CD4-positive, CD25-positive, alpha-beta regulatory T cell (primary cell): ENCODE results near the gene SAMD4B. TPM values are rescaled to one million over a fixed set of nuclear protein-coding genes. Genes with fewer than 3 reads are reported as not detected.

Experiments
- ATAC-seq, 2 donors: fragments of 150-1000 bp; cut with Tn5 transposase; one replicate each; pipeline ENCODE4 v1.10.0; 2021; ENCODE audit warnings: low read depth in 2 of 2, moderate number of reproducible peaks in 2 of 2, moderate library complexity in 1 of 2
- DNase-seq, 3 donors: peaks; one replicate each; pipeline versions ENCODE4 v3.0.0 to v3.0.0-alpha.2; 2012 to 2022; ENCODE audit warnings: mixed read lengths in 1 of 3
- H3K27ac ChIP-seq: one replicate; pipeline ENCODE4 v1.7.0; 2013; ENCODE audit warnings: mild to moderate bottlenecking, low read length; ENCODE audit not compliant: insufficient read depth, poor library complexity, severe bottlenecking
- H3K27me3 ChIP-seq: one replicate; pipeline ENCODE4 v1.7.0; 2013; ENCODE audit warnings: low read length; ENCODE audit not compliant: control insufficient read depth, insufficient read depth
- H3K36me3 ChIP-seq: one replicate; pipeline ENCODE4 v1.7.0; 2013; ENCODE audit warnings: mild to moderate bottlenecking, low read length, moderate library complexity; ENCODE audit not compliant: control insufficient read depth, insufficient read depth
- H3K4me1 ChIP-seq: 2 replicates; pipeline ENCODE4 v1.7.0; 2013; ENCODE audit warnings: mild to moderate bottlenecking, low read length; ENCODE audit not compliant: insufficient read depth, control insufficient read depth, poor library complexity, severe bottlenecking
- H3K4me3 ChIP-seq: one replicate; pipeline ENCODE4 v1.7.0; 2013; ENCODE audit warnings: low read depth, mild to moderate bottlenecking, low read length, moderate library complexity
- H3K9me3 ChIP-seq, 2 experiments: 1 replicate in 1 of 2; 2 replicates in 1 of 2; pipeline ENCODE4 v1.7.0; 2013; ENCODE audit warnings: low read length in 2 of 2, mild to moderate bottlenecking in 1 of 2, moderate library complexity in 1 of 2; ENCODE audit not compliant: control insufficient read depth in 2 of 2
- H3K27ac Mint-ChIP-seq, 3 donors: one replicate each; pipeline ENCODE4 v1.8.0; 2020 to 2022; ENCODE audit warnings: mild to moderate bottlenecking in 3 of 3, mixed read lengths in 3 of 3, moderate library complexity in 2 of 3
- H3K27me3 Mint-ChIP-seq: one replicate; pipeline ENCODE4 v1.8.0; 2022; ENCODE audit warnings: mild to moderate bottlenecking, mixed read lengths
- H3K36me3 Mint-ChIP-seq: one replicate; pipeline ENCODE4 v1.8.0; 2020; ENCODE audit warnings: mixed read lengths
- H3K4me1 Mint-ChIP-seq, 4 donors: one replicate each; pipeline ENCODE4 v1.8.0; 2020 to 2022; ENCODE audit warnings: mixed read lengths in 4 of 4, mild to moderate bottlenecking in 1 of 4
- H3K4me3 Mint-ChIP-seq, 4 donors: one replicate each; pipeline ENCODE4 v1.8.0; 2020 to 2022; ENCODE audit warnings: mild to moderate bottlenecking in 4 of 4, mixed read lengths in 4 of 4, moderate library complexity in 3 of 4
- H3K9me3 Mint-ChIP-seq, 7 donors: one replicate each; pipeline ENCODE4 v1.8.0; 2020 to 2022; ENCODE audit warnings: mixed read lengths in 7 of 7, mild to moderate bottlenecking in 3 of 7, moderate library complexity in 2 of 7
- polyA plus RNA-seq, 4 donors: library from polyadenylated mRNA; unstranded; fragments of 300-500 nt; fragmentation: Illumina TruSeq; gene quantifications; one replicate each; pipeline ENCODE4 v1.2.3, GENCODE V29; 2021
- total RNA-seq: library from RNA; stranded (reverse); gene quantifications from one replicate; pipeline ENCODE4 v1.2.3, GENCODE V29; 2022

The SAMD4B gene
- total and polyA plus RNA-seq, 5 donors from 2014 or later: 5.7 to 78.9 (median 7.1) TPM

DNA sequence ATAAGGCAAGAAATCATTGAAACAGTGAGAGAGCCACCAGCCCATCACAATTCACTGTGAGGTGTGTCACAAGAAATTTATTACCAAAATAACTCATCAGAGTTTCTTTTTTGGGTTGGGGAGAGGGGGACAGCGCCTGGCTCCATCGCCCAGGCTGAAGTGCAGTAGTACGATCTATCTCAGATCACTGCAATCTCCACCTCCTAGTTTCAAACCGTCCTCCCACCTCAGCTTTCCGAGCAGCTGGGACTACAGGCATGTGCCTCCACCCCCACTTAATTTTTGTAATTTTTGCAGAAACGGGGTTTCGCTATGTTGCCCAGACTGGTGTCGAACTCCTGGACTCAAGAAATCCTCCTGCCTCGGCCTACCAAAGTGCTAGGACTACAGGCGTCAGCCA lies 42.4 kb upstream of the SAMD4B start:
- DNase-seq (no peak), ATAC-seq (no peak)
- H3K4me1 ChIP-seq: peaks cover 6% of the 10 kb centered on the region
- no peaks in the 10 kb centered on the region for H3K27me3 ChIP-seq
- Mint-ChIP-seq H3K4me1 (peaks cover 0 to 14% (median 5%) of the 10 kb centered on the region in 4 donors), H3K4me3 (no peak overlapping the region), H3K36me3 (no peaks in the 10 kb centered on the region), H3K9me3 (peaks cover 0 to 3% (median 0%) of the 10 kb centered on the region in 7 donors), H3K27ac (peak overlapping the region in 1 of 3 donors; percentile 32), H3K27me3 (peaks cover 19% of the 10 kb centered on the region)
- no peak overlapping the region for H3K4me3 ChIP-seq
- H3K36me3 ChIP-seq: no peaks in the 10 kb centered on the region
- H3K27ac ChIP-seq: no peak overlapping the region
- H3K9me3 ChIP-seq: no peaks in the 10 kb centered on the region

DNA sequence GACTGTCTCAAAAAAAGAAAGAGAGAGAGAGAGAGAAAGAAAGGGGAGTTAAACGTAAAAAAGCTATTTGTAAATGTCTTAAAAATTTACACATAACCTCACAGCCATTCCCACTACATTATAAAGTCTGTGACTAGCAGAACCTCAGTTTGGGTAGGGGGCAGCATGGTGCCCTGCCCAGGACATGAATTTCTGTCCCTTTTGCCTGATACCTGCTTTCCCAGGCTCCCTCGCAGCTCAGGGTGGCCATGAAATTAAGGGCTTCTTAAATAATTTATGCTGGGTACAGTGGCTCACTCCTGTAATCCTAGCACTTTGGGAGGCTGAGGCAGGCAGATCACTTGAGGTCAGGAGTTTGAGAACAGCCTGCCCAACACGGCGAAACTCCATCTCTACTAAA lies 41.2 kb upstream of the SAMD4B start:
- no peak overlapping the region for H3K4me3 ChIP-seq
- H3K9me3 ChIP-seq: no peaks in the 10 kb centered on the region
- peaks cover 6% of the 10 kb centered on the region for H3K4me1 ChIP-seq
- Mint-ChIP-seq H3K27ac (no peak overlapping the region), H3K4me3 (no peak overlapping the region), H3K36me3 (no peaks in the 10 kb centered on the region), H3K4me1 (peaks cover 0 to 14% (median 5%) of the 10 kb centered on the region in 4 donors), H3K27me3 (peaks cover 19% of the 10 kb centered on the region), H3K9me3 (peaks cover 0 to 1% (median 0%) of the 10 kb centered on the region in 7 donors)
- DNase-seq: no peak
- H3K27me3 ChIP-seq: no peaks in the 10 kb centered on the region
- H3K36me3 ChIP-seq: no peaks in the 10 kb centered on the region
- no peak overlapping the region for H3K27ac ChIP-seq
- ATAC-seq: no peak

DNA sequence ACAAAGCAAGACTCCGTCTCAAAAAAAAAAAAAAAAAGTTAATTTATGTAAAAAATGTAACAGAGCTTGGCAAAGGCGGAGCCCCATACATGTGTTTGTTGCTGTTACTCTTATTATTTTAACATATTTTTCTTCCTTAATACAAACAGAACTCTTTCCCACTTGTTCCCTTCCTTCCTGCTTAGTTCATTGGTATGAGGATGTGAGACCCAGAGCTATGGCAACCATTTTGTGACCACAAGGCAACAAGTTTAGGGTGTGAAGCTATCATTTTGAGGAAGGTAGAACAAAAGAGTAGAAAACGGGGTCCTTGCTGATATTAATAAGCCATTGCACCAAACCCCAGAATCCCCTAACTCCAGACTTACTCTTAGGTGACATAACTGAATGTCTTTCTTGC lies 40.7 kb upstream of the SAMD4B start:
- no peak overlapping the region for H3K4me3 Mint-ChIP-seq
- H3K27ac Mint-ChIP-seq: no peak overlapping the region
- peaks cover under 1% of the 10 kb centered on the region for H3K36me3 Mint-ChIP-seq
- Histone ChIP-seq H3K27me3 (no peaks in the 10 kb centered on the region), H3K9me3 (no peaks in the 10 kb centered on the region), H3K4me3 (no peak overlapping the region), H3K36me3 (no peaks in the 10 kb centered on the region), H3K27ac (no peak overlapping the region), H3K4me1 (peaks cover 6% of the 10 kb centered on the region)
- ATAC-seq (no peak), DNase-seq (no peak)
- peaks cover 0 to 14% (median 5%) of the 10 kb centered on the region in 4 donors for H3K4me1 Mint-ChIP-seq
- peaks cover 0 to 1% (median 0%) of the 10 kb centered on the region in 7 donors for H3K9me3 Mint-ChIP-seq
- H3K27me3 Mint-ChIP-seq: peaks cover 24% of the 10 kb centered on the region

DNA sequence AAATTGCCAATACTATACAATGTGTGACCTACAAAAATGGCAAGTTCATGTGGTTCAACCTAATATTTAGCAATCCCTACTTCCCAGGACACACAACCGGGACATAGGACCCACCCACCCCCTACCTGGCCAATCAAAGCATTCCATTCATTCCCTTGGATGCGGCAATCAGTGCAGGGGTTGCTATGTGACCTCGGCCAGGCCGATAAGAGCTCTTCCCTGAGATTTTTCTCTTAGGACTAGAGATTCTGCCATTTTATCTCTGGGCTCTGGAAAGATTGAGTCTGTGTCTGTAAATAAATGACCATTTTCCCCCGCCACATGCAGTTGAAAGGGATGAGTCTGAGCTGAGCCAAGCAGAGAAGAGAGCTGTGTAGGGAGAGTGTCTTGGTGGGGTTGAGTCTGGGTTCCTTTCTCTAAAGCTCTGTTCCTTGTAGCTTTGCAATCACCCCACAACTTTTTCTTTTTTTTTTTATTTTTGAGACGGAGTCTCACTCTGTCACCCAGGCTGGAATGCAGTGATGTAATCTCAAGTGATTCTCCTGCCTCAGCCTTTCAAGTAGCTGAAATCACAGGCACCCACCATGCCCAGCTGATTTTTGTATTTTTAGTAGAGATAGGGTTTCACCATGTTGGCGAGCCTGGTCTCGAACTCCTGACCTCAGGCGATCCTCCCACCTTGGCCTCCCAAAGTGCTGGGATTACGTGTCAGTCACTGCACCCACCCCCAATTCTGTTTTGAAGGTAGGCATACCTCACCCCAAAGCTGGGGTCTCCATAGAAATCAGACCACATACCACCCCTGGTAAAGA lies 38.6 kb upstream of the SAMD4B start:
- Histone ChIP-seq H3K4me1 (no peaks in the 10 kb centered on the region), H3K4me3 (no peak overlapping the region), H3K27ac (no peak overlapping the region), H3K27me3 (no peaks in the 10 kb centered on the region), H3K36me3 (no peaks in the 10 kb centered on the region), H3K9me3 (no peaks in the 10 kb centered on the region)
- H3K4me1 Mint-ChIP-seq: peaks cover 0 to 2% (median under 1%) of the 10 kb centered on the region in 4 donors
- ATAC-seq: no peak
- no peaks in the 10 kb centered on the region for H3K9me3 Mint-ChIP-seq
- no peak for DNase-seq
- H3K27ac Mint-ChIP-seq: peak overlapping the region in 2 of 3 donors; percentile 1 to 76
- peaks cover 6% of the 10 kb centered on the region for H3K36me3 Mint-ChIP-seq
- H3K27me3 Mint-ChIP-seq: peaks cover 19% of the 10 kb centered on the region
- H3K4me3 Mint-ChIP-seq: no peak overlapping the region

DNA sequence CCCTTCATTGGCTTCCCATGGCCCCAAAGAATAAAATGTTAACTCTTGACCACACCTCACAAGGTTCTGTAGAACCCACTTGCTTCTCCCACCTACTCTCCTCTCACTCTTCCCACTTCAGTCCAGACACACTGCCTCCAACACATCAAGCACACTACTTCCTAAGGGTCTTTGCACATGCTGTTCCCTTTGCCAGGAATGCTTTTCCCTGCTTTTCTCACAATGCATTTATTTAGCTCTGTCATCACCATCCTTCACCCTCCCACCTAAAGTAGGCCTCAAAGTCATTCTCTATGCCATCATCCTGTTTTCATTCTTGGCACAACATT lies 38.1 kb upstream of the SAMD4B start:
- H3K27me3 Mint-ChIP-seq: peaks cover 19% of the 10 kb centered on the region
- Histone ChIP-seq H3K4me1 (no peaks in the 10 kb centered on the region), H3K27me3 (no peaks in the 10 kb centered on the region), H3K9me3 (no peaks in the 10 kb centered on the region), H3K4me3 (no peak overlapping the region), H3K27ac (no peak overlapping the region), H3K36me3 (no peaks in the 10 kb centered on the region)
- no peaks in the 10 kb centered on the region for H3K9me3 Mint-ChIP-seq
- peaks cover 0 to 2% (median 0%) of the 10 kb centered on the region in 4 donors for H3K4me1 Mint-ChIP-seq
- DNase-seq (no peak), ATAC-seq (no peak)
- peak overlapping the region in 2 of 3 donors; percentile 1 to 76 for H3K27ac Mint-ChIP-seq
- no peak overlapping the region for H3K4me3 Mint-ChIP-seq
- H3K36me3 Mint-ChIP-seq: peaks cover 11% of the 10 kb centered on the region

DNA sequence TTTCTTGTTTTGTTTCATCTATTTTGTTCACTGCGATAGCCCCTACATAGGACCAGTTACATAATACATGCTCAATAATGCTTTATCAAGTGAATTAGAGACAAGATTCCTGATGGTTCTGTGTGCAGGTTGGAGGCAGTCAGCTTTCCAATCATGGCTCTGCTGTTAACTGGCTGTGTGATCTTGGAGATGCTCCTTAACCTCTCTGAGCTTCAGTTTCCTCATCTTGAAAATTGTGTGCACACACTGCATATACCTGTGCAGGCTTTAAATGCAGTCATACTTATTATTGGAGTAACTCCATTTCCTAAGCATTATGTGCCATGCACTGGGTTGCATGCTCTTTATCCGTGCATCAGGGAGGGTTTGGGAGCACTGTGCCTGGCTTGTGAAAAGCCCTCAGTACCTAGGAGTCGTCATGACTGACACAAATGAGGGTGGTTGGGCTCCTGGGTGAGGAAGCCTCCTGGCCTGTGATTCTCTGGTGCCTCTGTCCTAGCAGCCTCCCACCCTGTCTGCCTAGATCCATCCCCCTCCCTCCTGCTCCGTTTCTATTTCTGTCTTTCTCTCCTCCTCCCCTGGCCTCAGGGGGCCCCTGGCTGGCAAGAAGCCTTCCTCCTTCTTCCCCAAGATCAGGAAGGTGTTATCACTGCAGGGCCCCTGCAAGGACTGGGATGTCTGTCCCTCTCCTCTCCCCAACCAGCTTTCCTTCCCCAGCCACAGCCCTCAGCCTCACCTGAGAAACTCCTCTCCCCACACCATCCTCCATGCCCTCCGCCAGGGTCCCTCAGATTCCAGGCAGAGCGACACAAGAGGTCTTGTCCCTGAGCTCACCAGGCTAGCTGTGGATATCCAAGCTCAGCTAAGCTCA lies 37.3 kb upstream of the SAMD4B start:
- no peaks in the 10 kb centered on the region for H3K9me3 ChIP-seq
- no peaks in the 10 kb centered on the region for H3K36me3 ChIP-seq
- Mint-ChIP-seq H3K36me3 (peaks cover 11% of the 10 kb centered on the region), H3K27me3 (peaks cover 19% of the 10 kb centered on the region), H3K4me3 (no peak overlapping the region), H3K9me3 (no peaks in the 10 kb centered on the region), H3K27ac (peak overlapping the region in 2 of 3 donors; percentile 76 to 83), H3K4me1 (peaks cover 0 to 8% (median 3%) of the 10 kb centered on the region in 4 donors)
- no peak for ATAC-seq
- no peaks in the 10 kb centered on the region for H3K27me3 ChIP-seq
- H3K4me1 ChIP-seq: no peaks in the 10 kb centered on the region
- DNase-seq: no peak
- H3K27ac ChIP-seq: no peak overlapping the region
- no peak overlapping the region for H3K4me3 ChIP-seq

DNA sequence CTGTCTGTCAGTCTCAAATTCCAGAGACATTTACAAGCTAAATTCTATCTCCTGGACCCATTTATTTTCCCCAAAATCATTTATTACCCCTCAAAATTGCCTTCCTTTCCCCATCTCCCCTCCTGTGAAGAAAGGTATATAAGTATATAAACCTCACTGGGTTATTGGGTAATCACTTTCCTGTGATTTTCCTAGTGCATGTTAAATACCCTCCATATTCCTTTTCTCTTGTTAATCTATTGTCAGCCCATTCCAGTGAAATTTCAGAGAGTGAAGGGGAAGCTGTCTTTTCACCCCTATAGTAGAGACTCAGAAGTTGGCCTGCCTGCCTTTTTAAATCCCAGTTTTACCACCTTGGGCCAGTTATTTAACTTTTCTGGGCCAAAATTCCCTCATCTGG lies 36.1 kb upstream of the SAMD4B start:
- Histone ChIP-seq H3K4me1 (no peaks in the 10 kb centered on the region), H3K36me3 (no peaks in the 10 kb centered on the region), H3K4me3 (no peak overlapping the region), H3K27me3 (no peaks in the 10 kb centered on the region), H3K27ac (no peak overlapping the region), H3K9me3 (no peaks in the 10 kb centered on the region)
- Mint-ChIP-seq H3K4me3 (peak overlapping the region in 1 of 4 donors; percentile 41), H3K9me3 (no peaks in the 10 kb centered on the region), H3K27me3 (peaks cover 13% of the 10 kb centered on the region), H3K27ac (no peak overlapping the region), H3K36me3 (peaks cover 19% of the 10 kb centered on the region), H3K4me1 (peaks cover 0 to 13% (median 5%) of the 10 kb centered on the region in 4 donors)
- ATAC-seq (no peak), DNase-seq (no peak)
